CD4-positive, alpha-beta T cell treated with Interferon alpha-2 for 1 hour (primary cell): ENCODE measurements around the gene JAZF1.

Experiments used
- DNase-seq, 2 donors: peaks; one replicate each; pipeline ENCODE4 v3.0.0-alpha.2; 2020 to 2022

JAZF1 gene

GRCh38 chr7:27963056-27963455, 217.5 kb downstream of the JAZF1 start:
- DNase-seq, result no peak

- no peak for DNase-seq
These were observed 218.3 kb downstream of the JAZF1 start for GRCh38 chr7:27962273-27962672.

GRCh38 chr7:27961255-27961654, 219.3 kb downstream of the JAZF1 start:
- DNase-seq, result no peak

GRCh38 chr7:27960415-27960814, 220.2 kb downstream of the JAZF1 start:
- no peak for DNase-seq

GRCh38 chr7:27958933-27959548, 221.6 kb downstream of the JAZF1 start:
- no peak for DNase-seq

- no peak for DNase-seq
These were observed 225.0 kb downstream of the JAZF1 start for GRCh38 chr7:27955596-27955995.

GRCh38 chr7:27955011-27955410, 225.6 kb downstream of the JAZF1 start:
- no peak for DNase-seq

GRCh38 chr7:27953777-27954176, 226.8 kb downstream of the JAZF1 start:
- DNase-seq, result no peak

GRCh38 chr7:27953361-27953760, 227.2 kb downstream of the JAZF1 start:
- DNase-seq, result no peak

GRCh38 chr7:27952456-27953285, 227.9 kb downstream of the JAZF1 start:
- DNase-seq, result peak in 1 of 2 donors; percentile 11

- DNase-seq, result no peak
These were observed 230.5 kb downstream of the JAZF1 start for GRCh38 chr7:27950123-27950522.

GRCh38 chr7:27948861-27949260, 231.7 kb downstream of the JAZF1 start:
- no peak for DNase-seq

- no peak for DNase-seq
These were observed 232.9 kb downstream of the JAZF1 start for GRCh38 chr7:27947586-27948278.

- no peak for DNase-seq
These were observed 234.2 kb downstream of the JAZF1 start for GRCh38 chr7:27946351-27946750.

- no peak for DNase-seq
These were observed 235.4 kb downstream of the JAZF1 start for GRCh38 chr7:27945058-27945795.

- DNase-seq, result no peak
These were observed 236.0 kb downstream of the JAZF1 start for GRCh38 chr7:27944643-27945042.

- DNase-seq, result no peak
These were observed 237.4 kb downstream of the JAZF1 start for GRCh38 chr7:27943241-27943640.

GRCh38 chr7:27942711-27943110, 237.9 kb downstream of the JAZF1 start:
- DNase-seq, result no peak

GRCh38 chr7:27941522-27941921, 239.1 kb downstream of the JAZF1 start:
- DNase-seq, result no peak

- DNase-seq, result no peak
These were observed 240.3 kb downstream of the JAZF1 start for GRCh38 chr7:27940341-27940740.

- DNase-seq, result no peak
These were observed 240.7 kb downstream of the JAZF1 start for GRCh38 chr7:27939893-27940292.

- DNase-seq, result no peak
These were observed 243.9 kb downstream of the JAZF1 start for GRCh38 chr7:27936768-27937102.

- DNase-seq, result no peak
These were observed 244.4 kb downstream of the JAZF1 start for GRCh38 chr7:27936047-27936767.
